H9 (cell line): ENCODE results near the gene C1QA. TPM values are rescaled to one million over a fixed set of nuclear protein-coding genes. Genes with fewer than 3 reads are reported as not detected.
A peak's percentile ranks its signal among the peaks of the same experiment; 100 is the strongest.

ENCODE experiments used
- DNase-seq: peaks from one replicate; pipeline ENCODE4 v3.0.0-alpha.2; 2017
- H2AFZ ChIP-seq: one replicate; pipeline ENCODE4 v1.6.1; 2013; ENCODE audit warnings: mild to moderate bottlenecking, low read length, control low read depth, moderate library complexity
- H2AK5ac ChIP-seq: 2 replicates; pipeline ENCODE4 v1.6.1; 2013; ENCODE audit warnings: low read length, control low read depth, mixed read lengths; ENCODE audit not compliant: insufficient read length
- H2BK120ac ChIP-seq: one replicate; pipeline ENCODE4 v1.6.1; 2013; ENCODE audit warnings: low read depth, mild to moderate bottlenecking, low read length, control low read depth, inconsistent platforms; ENCODE audit not compliant: poor library complexity, severe bottlenecking
- H2BK12ac ChIP-seq: 2 replicates; pipeline ENCODE4 v1.6.1; 2013; ENCODE audit warnings: low read length, control low read depth, mixed read lengths, low read depth; ENCODE audit not compliant: insufficient read length
- H2BK15ac ChIP-seq: 2 replicates; pipeline ENCODE4 v1.6.1; 2013; ENCODE audit warnings: low read depth, low read length, control low read depth
- H2BK20ac ChIP-seq: one replicate; pipeline ENCODE4 v1.6.1; 2013; ENCODE audit warnings: low read depth, mild to moderate bottlenecking, low read length, control low read depth, inconsistent platforms; ENCODE audit not compliant: poor library complexity, severe bottlenecking
- H2BK5ac ChIP-seq: 2 replicates; pipeline ENCODE4 v1.6.1; 2013; ENCODE audit warnings: low read length, control low read depth, mixed read lengths; ENCODE audit not compliant: insufficient read length
- H3K14ac ChIP-seq: 2 replicates; pipeline ENCODE4 v1.6.1; 2013; ENCODE audit warnings: low read length, control low read depth; ENCODE audit not compliant: insufficient read depth
- H3K18ac ChIP-seq: 2 replicates; pipeline ENCODE4 v1.6.1; 2013; ENCODE audit warnings: low read depth, mild to moderate bottlenecking, mixed read lengths, low read length, control low read depth; ENCODE audit not compliant: insufficient read length
- H3K23ac ChIP-seq: 2 replicates; pipeline ENCODE4 v1.6.1; 2013; ENCODE audit warnings: low read length, control low read depth, mixed read lengths, low read depth; ENCODE audit not compliant: insufficient read length
- H3K23me2 ChIP-seq: 2 replicates; pipeline ENCODE4 v1.6.1; 2013; ENCODE audit warnings: low read depth, mild to moderate bottlenecking, mixed read lengths, low read length, control low read depth; ENCODE audit not compliant: insufficient read length, poor library complexity, severe bottlenecking
- H3K27ac ChIP-seq: 2 replicates; pipeline ENCODE4 v1.5.1; 2013; ENCODE audit warnings: low read length, control low read depth, mixed read lengths, low read depth; ENCODE audit not compliant: insufficient read length
- H3K27me3 ChIP-seq: 2 replicates; pipeline ENCODE4 v1.6.1; 2013; ENCODE audit warnings: low read length, control low read depth, inconsistent platforms; ENCODE audit not compliant: insufficient read depth
- H3K4ac ChIP-seq: 2 replicates; pipeline ENCODE4 v1.6.1; 2013; ENCODE audit warnings: low read depth, mild to moderate bottlenecking, control low read depth, inconsistent platforms, low read length, moderate library complexity
- H3K4me1 ChIP-seq: 2 replicates; pipeline ENCODE4 v1.6.1; 2013; ENCODE audit warnings: low read length, control low read depth, inconsistent platforms; ENCODE audit not compliant: insufficient read depth
- H3K4me2 ChIP-seq: 2 replicates; pipeline ENCODE4 v1.6.1; 2013; ENCODE audit warnings: low read length, control low read depth, mixed read lengths; ENCODE audit not compliant: insufficient read length, insufficient read depth
- H3K56ac ChIP-seq: 2 replicates; pipeline ENCODE4 v1.6.1; 2013; ENCODE audit warnings: low read depth, mild to moderate bottlenecking, mixed read lengths, low read length, control low read depth; ENCODE audit not compliant: insufficient read length
- H3K79me1 ChIP-seq: 2 replicates; pipeline ENCODE4 v1.6.1; 2013; ENCODE audit warnings: low read depth, mild to moderate bottlenecking, moderate library complexity, low read length, control low read depth, inconsistent platforms; ENCODE audit not compliant: insufficient read depth, poor library complexity, severe bottlenecking
- H3K79me2 ChIP-seq: 2 replicates; pipeline ENCODE4 v1.6.1; 2013; ENCODE audit warnings: low read length, control low read depth, inconsistent platforms; ENCODE audit not compliant: insufficient read depth
- H3K9ac ChIP-seq: 2 replicates; pipeline ENCODE4 v1.6.1; 2013; ENCODE audit warnings: low read length, control low read depth, mixed read lengths; ENCODE audit not compliant: insufficient read length; ENCODE audit errors: extremely low read depth
- H3K9me3 ChIP-seq: one replicate; pipeline ENCODE4 v1.6.1; 2013; ENCODE audit warnings: low read depth, low read length, inconsistent platforms; ENCODE audit not compliant: control insufficient read depth
- H3T11ph ChIP-seq: one replicate; pipeline ENCODE4 v1.6.1; 2013; ENCODE audit warnings: mild to moderate bottlenecking, low read length, control low read depth, inconsistent platforms
- H4K20me1 ChIP-seq: one replicate; pipeline ENCODE4 v1.6.1; 2013; ENCODE audit not compliant: control insufficient read depth, insufficient read length, insufficient read depth
- H4K5ac ChIP-seq: 2 replicates; pipeline ENCODE4 v1.6.1; 2013; ENCODE audit warnings: low read depth, mild to moderate bottlenecking, mixed read lengths, low read length, control low read depth; ENCODE audit not compliant: insufficient read length
- H4K8ac ChIP-seq: replicated peaks from 2 replicates; pipeline ENCODE4 v1.6.1; 2013; ENCODE audit warnings: low read length, control low read depth, mixed read lengths, low read depth; ENCODE audit not compliant: insufficient read length
- H4K91ac ChIP-seq: 2 replicates; pipeline ENCODE4 v1.6.1; 2013; ENCODE audit warnings: low read depth, mild to moderate bottlenecking, moderate library complexity, mixed read lengths, low read length, control low read depth; ENCODE audit not compliant: insufficient read length
- H3K27ac Mint-ChIP-seq, 3 experiments: 2 replicates in 2 of 3; 3 replicates in 1 of 3; pipeline ENCODE4 v1.8.0; 2020 to 2021; ENCODE audit warnings: mixed read lengths in 3 of 3, mild to moderate bottlenecking in 1 of 3, moderate library complexity in 1 of 3
- H3K27me3 Mint-ChIP-seq: 2 replicates; pipeline ENCODE4 v1.8.0; 2021; ENCODE audit warnings: low read depth, mild to moderate bottlenecking, moderate library complexity, mixed read lengths
- H3K36me3 Mint-ChIP-seq, 3 experiments: 2 replicates in 2 of 3; 3 replicates in 1 of 3; pipeline ENCODE4 v1.8.0; 2020 to 2021; ENCODE audit warnings: low read depth in 3 of 3, mixed read lengths in 3 of 3; ENCODE audit not compliant: insufficient read depth in 1 of 3
- H3K4me1 Mint-ChIP-seq, 2 experiments: 2 replicates each; pipeline ENCODE4 v1.8.0; 2020; ENCODE audit warnings: mixed read lengths in 2 of 2
- H3K4me3 Mint-ChIP-seq, 2 experiments: 2 replicates in 1 of 2; 3 replicates in 1 of 2; pipeline ENCODE4 v1.8.0; 2020 to 2021; ENCODE audit warnings: mild to moderate bottlenecking in 2 of 2, mixed read lengths in 2 of 2, moderate library complexity in 1 of 2
- H3K9me3 Mint-ChIP-seq, 2 experiments: 2 replicates in 1 of 2; 3 replicates in 1 of 2; pipeline ENCODE4 v1.8.0; 2020; ENCODE audit warnings: mild to moderate bottlenecking in 2 of 2, mixed read lengths in 2 of 2, moderate library complexity in 1 of 2
- CTCF ChIP-seq: fragments of 200-600 bp; sonication (generic); conservative IDR thresholded peaks from 3 replicates; pipeline ENCODE4 v1.8.0; 2021; ENCODE audit warnings: antibody characterized with exemption, mild to moderate bottlenecking
- WGBS: extraction: QIAGEN DNeasy Blood & Tissue Kit; methylation state at CpG from one replicate; pipeline ENCODE4 v1.1.7; 2013; ENCODE audit warnings: missing lambda C conversion rate, low lambda C conversion rate, mixed read lengths; ENCODE audit not compliant: insufficient read length; ENCODE audit errors: extremely low coverage; 5-methylcytosine and 5-hydroxymethylcytosine counted together
- total RNA-seq: library from RNA; stranded (reverse); gene quantifications from 2 replicates; pipeline ENCODE4 v1.2.1, GENCODE V29; 2021

The C1QA gene
- total RNA-seq, 1 experiment from 2014 or later = not detected

- Histone ChIP-seq H4K5ac (no peak overlapping the region), H3K4me2 (no peak overlapping the region), H2AK5ac (no peak overlapping the region), H2BK120ac (no peak overlapping the region), H2AFZ (no peak overlapping the region), H2BK12ac (no peak overlapping the region), H3K56ac (no peak overlapping the region), H3K79me2 (no peaks in the 10 kb centered on the region), H3T11ph (no peak overlapping the region), H3K18ac (no peak overlapping the region), H3K14ac (no peak overlapping the region), H2BK5ac (no peak overlapping the region), H3K9me3 (no peaks in the 10 kb centered on the region), H3K23ac (no peak overlapping the region), H3K23me2 (no peaks in the 10 kb centered on the region), H2BK20ac (no peak overlapping the region), H4K20me1 (no peaks in the 10 kb centered on the region), H2BK15ac (no peak overlapping the region), H3K27me3 (no peaks in the 10 kb centered on the region), H4K8ac (no peak overlapping the region), H3K4me1 (peaks cover 5% of the 10 kb centered on the region), H4K91ac (no peak overlapping the region), H3K79me1 (no peaks in the 10 kb centered on the region), H3K27ac (no peak overlapping the region), H3K4ac (no peak overlapping the region), H3K9ac (no peak overlapping the region)
- Mint-ChIP-seq H3K27me3 (peaks cover 10% of the 10 kb centered on the region), H3K9me3 (peaks cover 0 to 6% of the 10 kb centered on the region in 2 experiments; a peak in 1 of 5 replicates), H3K36me3 (no peaks in the 10 kb centered on the region), H3K4me3 (peak overlapping the region in 1 of 2 experiments; percentile 64; a peak in 2 of 5 replicates), H3K4me1 (peaks cover 58 to 70% of the 10 kb centered on the region in 2 experiments), H3K27ac (no peak overlapping the region)
- no peak for DNase-seq
- TF ChIP-seq CTCF = no peak
- no CpG with 5 or more reads among the region's 5 CpGs for WGBS
These were observed 9.1 kb upstream of the C1QA start for GRCh38 chr1:22627331-22627730.
